ENCODE data around the gene AUNIP. TPM values are rescaled to one million over a fixed set of nuclear protein-coding genes. Genes with fewer than 3 reads are reported as not detected.
A peak's percentile ranks its signal among the peaks of the same experiment; 100 is the strongest.

AUNIP gene
- total and polyA plus RNA-seq, 2 donors (not counting 1 experiment from before 2014, with no cell fraction given): 0.33 to 1.2 TPM

GRCh38 chr1:25817840-25818501 lies 41.3 kb downstream of the AUNIP start:
- H4K20me1 ChIP-seq (ENCODE audit: control insufficient read depth, extremely low read depth, insufficient read depth, low read length): no peaks in the 10 kb centered on the region
- H3K27ac ChIP-seq (ENCODE audit: insufficient read depth, low read length): no peak overlapping the region
- no peaks in the 10 kb centered on the region for H3K27me3 ChIP-seq (ENCODE audit: control insufficient read depth, insufficient read depth, low read length)
- H3K9me3 ChIP-seq (ENCODE audit: control insufficient read depth, insufficient read depth, low read depth, low read length): no peaks in the 10 kb centered on the region
- H3K79me2 ChIP-seq (ENCODE audit: control insufficient read depth, insufficient read depth, low read length): peaks cover 28% of the 10 kb centered on the region
- H2AFZ ChIP-seq (ENCODE audit: low read length): no peak overlapping the region
- DNase-seq (ENCODE audit: low read depth in 2 of 2): no peak
- H3K9ac ChIP-seq (ENCODE audit: insufficient read depth, low read length): no peak overlapping the region
- peaks cover 10% of the 10 kb centered on the region for H3K36me3 ChIP-seq (ENCODE audit: control insufficient read depth, insufficient read depth, low read length)
- no peak overlapping the region for H3K4me2 ChIP-seq (ENCODE audit: extremely low read depth, insufficient read depth, low read length)
- H3K4me3 ChIP-seq (replicated peaks in 1 of 4; ENCODE audit: control extremely low read depth in 1 of 4, insufficient read depth in 1 of 4, low read depth in 3 of 4, low read length in 4 of 4): no peak overlapping the region
- no peak for TF ChIP-seq EZH2 (IDR thresholded peaks at IDR 0.05; ENCODE audit: low read length, missing control alignments)
- TF ChIP-seq CTCF (conservative IDR thresholded peaks at IDR 0.05 in 1 of 2, IDR thresholded peaks at IDR 0.05 in 1 of 2; ENCODE audit: low read depth in 1 of 2, low read length in 2 of 2): peak in 1 of 2 donors; percentile 3
- H3K4me1 ChIP-seq (ENCODE audit: control insufficient read depth, extremely low read depth, insufficient read depth, low read length): peaks cover 15% of the 10 kb centered on the region

- no peak overlapping the region for H3K27ac ChIP-seq (ENCODE audit: insufficient read depth, low read length)
- H3K27me3 ChIP-seq (ENCODE audit: control insufficient read depth, insufficient read depth, low read length): no peaks in the 10 kb centered on the region
- no peak overlapping the region for H2AFZ ChIP-seq (ENCODE audit: low read length)
- no peaks in the 10 kb centered on the region for H3K9me3 ChIP-seq (ENCODE audit: control insufficient read depth, insufficient read depth, low read depth, low read length)
- peaks cover 7% of the 10 kb centered on the region for H3K4me1 ChIP-seq (ENCODE audit: control insufficient read depth, extremely low read depth, insufficient read depth, low read length)
- no peak overlapping the region for H3K4me3 ChIP-seq (replicated peaks in 1 of 4; ENCODE audit: control extremely low read depth in 1 of 4, insufficient read depth in 1 of 4, low read depth in 3 of 4, low read length in 4 of 4)
- no peak overlapping the region for H3K4me2 ChIP-seq (ENCODE audit: extremely low read depth, insufficient read depth, low read length)
- no peaks in the 10 kb centered on the region for H4K20me1 ChIP-seq (ENCODE audit: control insufficient read depth, extremely low read depth, insufficient read depth, low read length)
- peaks cover 17% of the 10 kb centered on the region for H3K36me3 ChIP-seq (ENCODE audit: control insufficient read depth, insufficient read depth, low read length)
- TF ChIP-seq EZH2 (IDR thresholded peaks at IDR 0.05; ENCODE audit: low read length, missing control alignments) (no peak), CTCF (conservative IDR thresholded peaks at IDR 0.05 in 1 of 2, IDR thresholded peaks at IDR 0.05 in 1 of 2; ENCODE audit: low read depth in 1 of 2, low read length in 2 of 2) (no peak)
- H3K9ac ChIP-seq (ENCODE audit: insufficient read depth, low read length): no peak overlapping the region
- peaks cover 14% of the 10 kb centered on the region for H3K79me2 ChIP-seq (ENCODE audit: control insufficient read depth, insufficient read depth, low read length)
- DNase-seq (ENCODE audit: low read depth in 2 of 2): no peak
These were observed 43.0 kb downstream of the AUNIP start for GRCh38 chr1:25816112-25816718.

- DNase-seq (ENCODE audit: low read depth in 2 of 2): no peak
- H3K27me3 ChIP-seq (ENCODE audit: control insufficient read depth, insufficient read depth, low read length): no peaks in the 10 kb centered on the region
These were observed 43.8 kb downstream of the AUNIP start for GRCh38 chr1:25815208-25816111.

More at GRCh38 chr1:25815208-25816111, 43.8 kb downstream of the AUNIP start:
- peaks cover 20% of the 10 kb centered on the region for H3K36me3 ChIP-seq (ENCODE audit: control insufficient read depth, insufficient read depth, low read length)
- H3K4me2 ChIP-seq (ENCODE audit: extremely low read depth, insufficient read depth, low read length): no peak overlapping the region
- H3K9ac ChIP-seq (ENCODE audit: insufficient read depth, low read length): no peak overlapping the region
- H3K9me3 ChIP-seq (ENCODE audit: control insufficient read depth, insufficient read depth, low read depth, low read length): no peaks in the 10 kb centered on the region
- peaks cover 6% of the 10 kb centered on the region for H3K4me1 ChIP-seq (ENCODE audit: control insufficient read depth, extremely low read depth, insufficient read depth, low read length)
- peaks cover 6% of the 10 kb centered on the region for H3K79me2 ChIP-seq (ENCODE audit: control insufficient read depth, insufficient read depth, low read length)
- H4K20me1 ChIP-seq (ENCODE audit: control insufficient read depth, extremely low read depth, insufficient read depth, low read length): no peaks in the 10 kb centered on the region
- TF ChIP-seq EZH2 (IDR thresholded peaks at IDR 0.05; ENCODE audit: low read length, missing control alignments) (no peak), CTCF (conservative IDR thresholded peaks at IDR 0.05 in 1 of 2, IDR thresholded peaks at IDR 0.05 in 1 of 2; ENCODE audit: low read depth in 1 of 2, low read length in 2 of 2) (no peak)
- no peak overlapping the region for H3K4me3 ChIP-seq (replicated peaks in 1 of 4; ENCODE audit: control extremely low read depth in 1 of 4, insufficient read depth in 1 of 4, low read depth in 3 of 4, low read length in 4 of 4)
- H2AFZ ChIP-seq (ENCODE audit: low read length): no peak overlapping the region
- H3K27ac ChIP-seq (ENCODE audit: insufficient read depth, low read length): no peak overlapping the region
